ENCODE results near the gene FBLN7.
"Not testable (repeated sequence)": the region's sequence is repeated elsewhere in the genome, so short reads cannot be mapped to it uniquely, and the experiment has no call there.

The FBLN7 gene

GRCh38 chr2:112201696-112202430 lies 63.7 kb downstream of the FBLN7 start:
- no peak for DNase-seq (ENCODE audit: insufficient read length, low spot score)
- no peak for FAIRE-seq

GRCh38 chr2:112204411-112204810 lies 66.2 kb downstream of the FBLN7 start:
- FAIRE-seq (no peak), DNase-seq (ENCODE audit: insufficient read length, low spot score) (no peak)

More at GRCh38 chr2:112201696-112202430, 63.7 kb downstream of the FBLN7 start:
- TF ChIP-seq CTCF (IDR thresholded peaks at IDR 0.05; ENCODE audit: insufficient read depth, missing control alignments) = no peak

GRCh38 chr2:112207905-112208304 lies 69.7 kb downstream of the FBLN7 start:
- FAIRE-seq; DNase-seq (ENCODE audit: insufficient read length, low spot score): not testable (repeated sequence)

More at GRCh38 chr2:112204411-112204810, 66.2 kb downstream of the FBLN7 start:
- no peak for TF ChIP-seq CTCF (IDR thresholded peaks at IDR 0.05; ENCODE audit: insufficient read depth, missing control alignments)

- FAIRE-seq (no peak), DNase-seq (ENCODE audit: insufficient read length, low spot score) (no peak)
- no peak for TF ChIP-seq CTCF (IDR thresholded peaks at IDR 0.05; ENCODE audit: insufficient read depth, missing control alignments)
These were observed 78.0 kb downstream of the FBLN7 start for GRCh38 chr2:112216167-112216566.

GRCh38 chr2:112217854-112218253 lies 79.7 kb downstream of the FBLN7 start:
- DNase-seq (ENCODE audit: insufficient read length, low spot score) = no peak
- no peak for TF ChIP-seq CTCF (IDR thresholded peaks at IDR 0.05; ENCODE audit: insufficient read depth, missing control alignments)
- no peak for FAIRE-seq

GRCh38 chr2:112220186-112220585 lies 82.0 kb downstream of the FBLN7 start:
- TF ChIP-seq CTCF (IDR thresholded peaks at IDR 0.05; ENCODE audit: insufficient read depth, missing control alignments) = no peak
- FAIRE-seq (no peak), DNase-seq (ENCODE audit: insufficient read length, low spot score) (no peak)

GRCh38 chr2:112220831-112221230 lies 82.6 kb downstream of the FBLN7 start:
- DNase-seq (ENCODE audit: insufficient read length, low spot score) (no peak), FAIRE-seq (no peak)
- no peak for TF ChIP-seq CTCF (IDR thresholded peaks at IDR 0.05; ENCODE audit: insufficient read depth, missing control alignments)
